ENCODE results near the gene CIBAR2. TPM values are rescaled to one million over a fixed set of nuclear protein-coding genes. Genes with fewer than 3 reads are reported as not detected.

The CIBAR2 gene
- total and polyA plus RNA-seq, 9 donors: 0.18 to 13.0 (median 1.4) TPM; not detected in 3

DNA sequence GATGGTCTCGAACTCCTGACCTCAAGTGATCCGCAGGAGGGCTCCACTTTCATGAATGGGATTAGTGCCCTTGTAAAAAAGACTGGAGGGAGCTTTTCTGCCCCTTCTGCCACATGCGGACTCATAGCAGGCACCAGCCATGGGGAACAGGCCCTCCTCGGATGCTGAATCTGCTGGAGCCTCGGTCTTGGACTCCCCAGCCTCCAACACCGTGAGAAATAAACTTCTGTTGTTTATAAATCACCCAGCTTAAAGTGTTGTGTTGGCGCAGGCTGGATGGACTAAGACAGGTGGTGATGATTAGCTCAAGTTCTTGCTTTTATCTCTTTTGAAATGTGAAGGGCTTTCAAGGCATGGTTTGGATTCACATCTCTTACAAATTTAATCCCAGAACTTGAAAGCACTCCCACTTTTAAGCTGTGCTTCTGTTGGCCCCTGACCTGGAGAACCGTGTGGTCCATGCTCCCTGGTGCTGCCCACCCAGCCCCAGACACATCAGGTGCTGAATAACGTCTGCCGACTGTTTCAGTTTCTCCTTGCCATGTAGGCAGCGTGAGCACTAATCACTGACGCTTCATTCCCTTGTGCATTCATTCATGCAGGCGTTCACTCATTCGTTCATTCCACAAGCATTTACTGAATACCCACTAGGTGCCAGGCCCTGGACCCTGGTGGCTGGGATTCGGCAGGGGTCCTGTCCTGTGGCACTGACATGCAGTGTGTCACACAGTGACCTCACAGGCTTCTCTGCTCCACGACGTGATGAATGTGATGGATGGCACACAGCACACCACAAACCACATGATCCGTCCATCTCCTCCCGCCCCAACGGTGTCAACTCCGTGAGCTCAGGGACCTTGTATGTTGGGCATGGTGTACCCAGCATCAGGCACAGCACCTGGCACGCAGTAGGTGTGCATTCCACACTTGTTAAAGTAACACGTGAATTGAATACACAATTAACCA is 8.9 kb downstream of the CIBAR2 start:
- TF ChIP-seq, protein P1, sequence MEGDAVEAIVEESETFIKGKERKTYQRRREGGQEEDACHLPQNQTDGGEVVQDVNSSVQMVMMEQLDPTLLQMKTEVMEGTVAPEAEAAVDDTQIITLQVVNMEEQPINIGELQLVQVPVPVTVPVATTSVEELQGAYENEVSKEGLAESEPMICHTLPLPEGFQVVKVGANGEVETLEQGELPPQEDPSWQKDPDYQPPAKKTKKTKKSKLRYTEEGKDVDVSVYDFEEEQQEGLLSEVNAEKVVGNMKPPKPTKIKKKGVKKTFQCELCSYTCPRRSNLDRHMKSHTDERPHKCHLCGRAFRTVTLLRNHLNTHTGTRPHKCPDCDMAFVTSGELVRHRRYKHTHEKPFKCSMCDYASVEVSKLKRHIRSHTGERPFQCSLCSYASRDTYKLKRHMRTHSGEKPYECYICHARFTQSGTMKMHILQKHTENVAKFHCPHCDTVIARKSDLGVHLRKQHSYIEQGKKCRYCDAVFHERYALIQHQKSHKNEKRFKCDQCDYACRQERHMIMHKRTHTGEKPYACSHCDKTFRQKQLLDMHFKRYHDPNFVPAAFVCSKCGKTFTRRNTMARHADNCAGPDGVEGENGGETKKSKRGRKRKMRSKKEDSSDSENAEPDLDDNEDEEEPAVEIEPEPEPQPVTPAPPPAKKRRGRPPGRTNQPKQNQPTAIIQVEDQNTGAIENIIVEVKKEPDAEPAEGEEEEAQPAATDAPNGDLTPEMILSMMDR (IDR thresholded peaks at IDR 0.05): no peak
- no peak for TF ChIP-seq POLR2A (IDR thresholded peaks at IDR 0.05)
- no peak for TF ChIP-seq EP300 (IDR thresholded peaks at IDR 0.05)
- intact Hi-C loops (cut with DNase I): loop anchor here in 2 of 4 donors (10.0 kb wide), 1 partner anchor 611 kb away; no protein-coding TSS in a partner anchor
- 86 to 87% (median 86%) methylated on average over 23 of the region's 23 CpGs for WGBS, 3 donors
- Histone ChIP-seq H3K4me3 (no peak overlapping the region), H3K4me1 (ENCODE audit: insufficient read depth) (no peaks in the 10 kb centered on the region), H3K36me3 (no peaks in the 10 kb centered on the region), H3K27ac (no peak overlapping the region), H3K9me3 (no peaks in the 10 kb centered on the region), H3K27me3 (no peaks in the 10 kb centered on the region)
- no peak for DNase-seq

DNA sequence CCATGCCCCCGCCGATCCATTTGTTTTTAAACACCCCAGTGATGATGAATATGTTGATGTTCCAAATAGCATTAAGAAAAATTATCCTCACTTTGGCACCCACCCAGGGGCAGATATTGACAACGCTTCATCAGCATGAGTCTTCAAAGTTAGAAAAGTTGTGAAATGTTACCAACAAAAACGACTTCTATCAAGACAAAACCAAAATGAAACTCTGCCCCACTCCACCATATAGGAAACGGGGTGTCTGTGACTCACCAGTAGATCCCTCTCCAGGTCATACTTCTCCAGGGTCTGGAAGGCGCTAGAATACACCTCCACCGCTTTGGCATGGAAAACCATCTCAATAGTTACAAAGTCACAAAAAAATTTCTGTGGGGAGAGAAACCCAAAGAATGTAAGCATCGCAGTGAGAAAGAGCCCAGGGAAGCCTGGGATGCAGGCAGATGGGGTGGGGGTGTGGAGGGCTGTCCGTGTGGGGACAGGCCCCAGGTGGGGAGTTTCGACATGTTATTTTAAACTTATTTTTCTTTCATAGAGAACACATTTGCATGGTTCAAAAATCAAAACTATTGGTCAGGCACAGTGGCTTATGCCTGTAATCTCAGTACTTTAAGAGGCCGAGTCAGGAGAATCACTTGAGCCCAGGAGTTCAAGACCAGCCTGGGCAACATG is 10.2 kb downstream of the CIBAR2 start:
- Histone ChIP-seq H3K27me3 (no peaks in the 10 kb centered on the region), H3K27ac (no peak overlapping the region), H3K9me3 (no peaks in the 10 kb centered on the region), H3K36me3 (no peaks in the 10 kb centered on the region), H3K4me1 (ENCODE audit: insufficient read depth) (no peaks in the 10 kb centered on the region), H3K4me3 (no peak overlapping the region)
- no peak for DNase-seq
- 51 to 60% (median 59%) methylated on average over 11 of the region's 11 CpGs for WGBS, 3 donors
- intact Hi-C loops (cut with DNase I): loop anchor here in 2 of 4 donors (10.0 kb wide), 1 partner anchor 613 kb away; no protein-coding TSS in a partner anchor
- no peak for TF ChIP-seq POLR2A (IDR thresholded peaks at IDR 0.05)
- TF ChIP-seq EP300 (IDR thresholded peaks at IDR 0.05): no peak
- TF ChIP-seq, protein P1 (IDR thresholded peaks at IDR 0.05): no peak

DNA sequence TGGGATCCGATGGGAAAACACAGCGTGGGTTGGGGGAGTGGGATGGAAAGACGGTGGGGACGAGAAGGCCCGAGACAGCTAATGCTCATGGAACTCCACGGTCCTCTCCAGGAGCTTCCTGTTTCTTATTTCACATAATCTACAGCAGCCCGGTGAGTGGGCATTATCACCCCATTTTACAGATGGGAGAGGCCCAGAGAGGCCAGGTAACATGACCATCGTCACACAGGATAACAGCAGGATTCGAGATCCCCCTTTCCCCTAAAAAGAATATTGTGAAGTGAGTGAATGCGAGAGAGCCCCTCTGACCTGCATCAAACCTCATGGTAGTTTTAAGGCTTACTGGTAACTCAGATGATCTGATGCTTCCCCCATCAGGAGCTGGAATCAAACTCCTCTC is 12.0 kb downstream of the CIBAR2 start:
- no peaks in the 10 kb centered on the region for H3K27me3 ChIP-seq
- H3K9me3 ChIP-seq: no peaks in the 10 kb centered on the region
- H3K36me3 ChIP-seq: no peaks in the 10 kb centered on the region
- intact Hi-C loops (cut with DNase I): loop anchor here in 2 of 4 donors (10.0 kb wide), 1 partner anchor 615 kb away; no protein-coding TSS in a partner anchor
- no peak overlapping the region for H3K27ac ChIP-seq
- H3K4me1 ChIP-seq (ENCODE audit: insufficient read depth): no peaks in the 10 kb centered on the region
- TF ChIP-seq, protein P1 (IDR thresholded peaks at IDR 0.05): no peak
- TF ChIP-seq POLR2A (IDR thresholded peaks at IDR 0.05) (no peak), EP300 (IDR thresholded peaks at IDR 0.05) (no peak)
- 88 to 90% (median 90%) methylated on average over 10 of the region's 10 CpGs for WGBS, 3 donors
- H3K4me3 ChIP-seq: no peak overlapping the region
- DNase-seq: no peak

DNA sequence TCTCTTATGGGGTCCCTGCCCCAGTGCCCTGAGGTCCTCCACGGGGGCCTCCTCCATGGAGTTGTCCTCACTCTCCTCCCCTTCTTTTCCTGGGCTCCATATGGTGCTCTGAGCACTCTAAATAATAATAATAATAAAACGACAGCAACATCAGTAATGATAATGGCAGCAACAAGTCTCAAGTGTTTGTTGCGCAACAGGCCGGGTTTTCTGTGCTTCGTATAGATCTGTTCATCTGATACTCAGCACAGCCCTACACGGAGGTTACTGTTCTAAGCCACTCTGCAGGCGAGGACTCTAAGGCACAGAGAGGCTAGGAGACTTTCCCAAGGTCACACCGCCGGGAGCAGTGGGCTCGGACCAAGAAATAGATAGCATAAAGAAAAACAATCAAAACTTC is 13.7 kb downstream of the CIBAR2 start:
- Histone ChIP-seq H3K4me1 (ENCODE audit: insufficient read depth) (no peaks in the 10 kb centered on the region), H3K27me3 (no peaks in the 10 kb centered on the region), H3K4me3 (no peak overlapping the region), H3K9me3 (no peaks in the 10 kb centered on the region), H3K36me3 (no peaks in the 10 kb centered on the region), H3K27ac (no peak overlapping the region)
- 39 to 66% (median 43%) methylated on average over 10 of the region's 10 CpGs for WGBS, 3 donors
- intact Hi-C loops (cut with DNase I): no loop called here
- DNase-seq: no peak
- TF ChIP-seq POLR2A (IDR thresholded peaks at IDR 0.05) (no peak), EP300 (IDR thresholded peaks at IDR 0.05) (no peak)
- TF ChIP-seq, protein P1 (IDR thresholded peaks at IDR 0.05): no peak

All from ovary (tissue), 9 donors.